ENCODE measurements around the gene ATPAF2.

- no peak for TF ChIP-seq POLR2AphosphoS5 (IDR thresholded peaks at IDR 0.05)
- TF ChIP-seq POLR2A (IDR thresholded peaks at IDR 0.05), result no peak
- no peak for TF ChIP-seq CTCF (IDR thresholded peaks at IDR 0.05)
- no peak for TF ChIP-seq EP300 (IDR thresholded peaks at IDR 0.05)
Measured at GRCh38 chr17:18059283-18059682, 20.3 kb upstream of the ATPAF2 start.

All from gastroesophageal sphincter (tissue), 3 donors.